ENCODE measurements around the gene IL12RB2. TPM values are rescaled to one million over a fixed set of nuclear protein-coding genes. Genes with fewer than 3 reads are reported as not detected.

IL12RB2 gene
- total and polyA plus RNA-seq, 2 of the 13 experiments (the other 11 are each of a cell fraction or from before 2014, with no cell fraction given) = not detected

DNA sequence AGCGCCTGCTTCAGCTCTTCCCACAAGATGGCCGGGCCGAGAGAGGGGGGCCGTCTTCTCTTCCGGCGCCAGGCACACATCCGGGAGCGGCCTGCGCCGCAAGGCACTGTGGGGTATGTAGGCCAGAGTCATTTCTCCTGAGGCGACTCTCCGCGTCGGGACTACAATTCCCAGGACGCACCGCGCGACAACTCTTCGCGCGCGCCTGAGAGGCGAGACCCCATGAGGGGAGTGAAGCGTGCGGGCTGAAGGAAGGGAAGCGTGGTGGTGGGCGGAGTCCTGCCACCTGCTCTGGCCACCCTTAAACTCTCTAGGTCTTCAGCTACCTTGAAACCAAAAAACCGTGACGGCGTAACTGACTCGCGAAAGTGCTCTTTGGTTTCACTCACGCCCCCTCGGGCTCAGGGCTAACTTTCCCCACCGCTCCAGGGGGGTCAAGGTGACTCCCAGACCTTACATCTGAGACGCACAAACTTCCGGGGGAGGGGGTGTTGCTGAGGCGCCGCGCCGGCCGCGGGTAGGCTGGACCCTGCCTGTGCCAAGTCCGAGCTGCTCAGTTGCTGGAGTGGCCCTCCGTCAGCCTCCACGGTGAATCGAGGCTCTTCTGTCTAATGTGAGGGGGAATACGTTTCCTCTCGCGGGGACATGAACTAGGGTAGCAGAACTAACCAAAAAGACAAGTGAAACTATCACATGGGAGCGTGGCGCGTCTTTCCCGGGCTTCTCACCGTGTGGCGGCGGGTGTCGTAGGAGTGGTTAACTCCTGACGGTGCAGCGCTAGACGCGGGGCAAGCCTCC lies 122.9 kb downstream of the IL12RB2 start, which contains the start of gene SERBP1 (continued):
- TF ChIP-seq, protein P1, sequence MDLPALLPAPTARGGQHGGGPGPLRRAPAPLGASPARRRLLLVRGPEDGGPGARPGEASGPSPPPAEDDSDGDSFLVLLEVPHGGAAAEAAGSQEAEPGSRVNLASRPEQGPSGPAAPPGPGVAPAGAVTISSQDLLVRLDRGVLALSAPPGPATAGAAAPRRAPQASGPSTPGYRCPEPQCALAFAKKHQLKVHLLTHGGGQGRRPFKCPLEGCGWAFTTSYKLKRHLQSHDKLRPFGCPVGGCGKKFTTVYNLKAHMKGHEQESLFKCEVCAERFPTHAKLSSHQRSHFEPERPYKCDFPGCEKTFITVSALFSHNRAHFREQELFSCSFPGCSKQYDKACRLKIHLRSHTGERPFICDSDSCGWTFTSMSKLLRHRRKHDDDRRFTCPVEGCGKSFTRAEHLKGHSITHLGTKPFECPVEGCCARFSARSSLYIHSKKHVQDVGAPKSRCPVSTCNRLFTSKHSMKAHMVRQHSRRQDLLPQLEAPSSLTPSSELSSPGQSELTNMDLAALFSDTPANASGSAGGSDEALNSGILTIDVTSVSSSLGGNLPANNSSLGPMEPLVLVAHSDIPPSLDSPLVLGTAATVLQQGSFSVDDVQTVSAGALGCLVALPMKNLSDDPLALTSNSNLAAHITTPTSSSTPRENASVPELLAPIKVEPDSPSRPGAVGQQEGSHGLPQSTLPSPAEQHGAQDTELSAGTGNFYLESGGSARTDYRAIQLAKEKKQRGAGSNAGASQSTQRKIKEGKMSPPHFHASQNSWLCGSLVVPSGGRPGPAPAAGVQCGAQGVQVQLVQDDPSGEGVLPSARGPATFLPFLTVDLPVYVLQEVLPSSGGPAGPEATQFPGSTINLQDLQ (CRISPR knock-in tag; IDR thresholded peaks at IDR 0.05) = no peak
- TF ChIP-seq ISL2 (CRISPR knock-in tag; IDR thresholded peaks at IDR 0.05) = peak; percentile 29
- TF ChIP-seq ETV5 (CRISPR knock-in tag; IDR thresholded peaks at IDR 0.05; ENCODE audit: borderline replicate concordance) = peak; percentile 76
- TF ChIP-seq ZNF451 (CRISPR knock-in tag; IDR thresholded peaks at IDR 0.05) = no peak
- TF ChIP-seq, protein P2, sequence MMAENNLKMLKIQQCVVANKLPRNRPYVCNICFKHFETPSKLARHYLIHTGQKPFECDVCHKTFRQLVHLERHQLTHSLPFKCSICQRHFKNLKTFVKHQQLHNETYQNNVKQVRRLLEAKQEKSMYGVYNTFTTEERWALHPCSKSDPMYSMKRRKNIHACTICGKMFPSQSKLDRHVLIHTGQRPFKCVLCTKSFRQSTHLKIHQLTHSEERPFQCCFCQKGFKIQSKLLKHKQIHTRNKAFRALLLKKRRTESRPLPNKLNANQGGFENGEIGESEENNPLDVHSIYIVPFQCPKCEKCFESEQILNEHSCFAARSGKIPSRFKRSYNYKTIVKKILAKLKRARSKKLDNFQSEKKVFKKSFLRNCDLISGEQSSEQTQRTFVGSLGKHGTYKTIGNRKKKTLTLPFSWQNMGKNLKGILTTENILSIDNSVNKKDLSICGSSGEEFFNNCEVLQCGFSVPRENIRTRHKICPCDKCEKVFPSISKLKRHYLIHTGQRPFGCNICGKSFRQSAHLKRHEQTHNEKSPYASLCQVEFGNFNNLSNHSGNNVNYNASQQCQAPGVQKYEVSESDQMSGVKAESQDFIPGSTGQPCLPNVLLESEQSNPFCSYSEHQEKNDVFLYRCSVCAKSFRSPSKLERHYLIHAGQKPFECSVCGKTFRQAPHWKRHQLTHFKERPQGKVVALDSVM (CRISPR knock-in tag; IDR thresholded peaks at IDR 0.05) = peak; percentile 48
- no peak for TF ChIP-seq PTBP1 (IDR thresholded peaks at IDR 0.05; ENCODE audit: low read depth, low read length, poor library complexity, severe bottlenecking)
- peak; percentile 71; the same call in 1 of the 2 replicates for TF ChIP-seq PRMT3 (CRISPR knock-in tag; IDR thresholded peaks at IDR 0.05; ENCODE audit: borderline replicate concordance, low read depth)
- TF ChIP-seq FOXJ3 (CRISPR knock-in tag; IDR thresholded peaks at IDR 0.05; ENCODE audit: borderline replicate concordance) = peak; percentile 32
- no peak; the same call in 1 of the 2 replicates for TF ChIP-seq ZNF460 (CRISPR knock-in tag; IDR thresholded peaks at IDR 0.05; ENCODE audit: borderline replicate concordance)
- TF ChIP-seq YY1 (IDR thresholded peaks at IDR 0.05; ENCODE audit: insufficient read depth, insufficient replicate concordance, low read depth, low read length) = peak; percentile 95
- TF ChIP-seq EEA1 (CRISPR knock-in tag; IDR thresholded peaks at IDR 0.05; ENCODE audit: borderline replicate concordance) = peak; percentile 48; the same call in 1 of the 2 replicates
- no peak for TF ChIP-seq CENPT (CRISPR knock-in tag; IDR thresholded peaks at IDR 0.05; ENCODE audit: low read depth)
- TF ChIP-seq KLF16 (CRISPR knock-in tag; IDR thresholded peaks at IDR 0.05) = peak in 1 of 2 experiments; percentile 46; a peak in 2 of 4 replicates
- peak; percentile 88 for TF ChIP-seq ZNF709 (CRISPR knock-in tag; IDR thresholded peaks at IDR 0.05)
- TF ChIP-seq, protein P3, sequence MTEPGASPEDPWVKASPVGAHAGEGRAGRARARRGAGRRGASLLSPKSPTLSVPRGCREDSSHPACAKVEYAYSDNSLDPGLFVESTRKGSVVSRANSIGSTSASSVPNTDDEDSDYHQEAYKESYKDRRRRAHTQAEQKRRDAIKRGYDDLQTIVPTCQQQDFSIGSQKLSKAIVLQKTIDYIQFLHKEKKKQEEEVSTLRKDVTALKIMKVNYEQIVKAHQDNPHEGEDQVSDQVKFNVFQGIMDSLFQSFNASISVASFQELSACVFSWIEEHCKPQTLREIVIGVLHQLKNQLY (CRISPR knock-in tag; IDR thresholded peaks at IDR 0.05) = no peak
- peak; percentile 81 for TF ChIP-seq CCDC6 (CRISPR knock-in tag; IDR thresholded peaks at IDR 0.05)
- TF ChIP-seq EP300 (IDR thresholded peaks at IDR 0.05; ENCODE audit: low read depth in 2 of 2, low read length in 2 of 2) = no peak
- TF ChIP-seq EP300 (CRISPR knock-in tag; IDR thresholded peaks at IDR 0.05; ENCODE audit: borderline replicate concordance) = no peak
- TF ChIP-seq, protein P4, sequence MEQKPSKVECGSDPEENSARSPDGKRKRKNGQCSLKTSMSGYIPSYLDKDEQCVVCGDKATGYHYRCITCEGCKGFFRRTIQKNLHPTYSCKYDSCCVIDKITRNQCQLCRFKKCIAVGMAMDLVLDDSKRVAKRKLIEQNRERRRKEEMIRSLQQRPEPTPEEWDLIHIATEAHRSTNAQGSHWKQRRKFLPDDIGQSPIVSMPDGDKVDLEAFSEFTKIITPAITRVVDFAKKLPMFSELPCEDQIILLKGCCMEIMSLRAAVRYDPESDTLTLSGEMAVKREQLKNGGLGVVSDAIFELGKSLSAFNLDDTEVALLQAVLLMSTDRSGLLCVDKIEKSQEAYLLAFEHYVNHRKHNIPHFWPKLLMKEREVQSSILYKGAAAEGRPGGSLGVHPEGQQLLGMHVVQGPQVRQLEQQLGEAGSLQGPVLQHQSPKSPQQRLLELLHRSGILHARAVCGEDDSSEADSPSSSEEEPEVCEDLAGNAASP (CRISPR knock-in tag; IDR thresholded peaks at IDR 0.05; ENCODE audit: borderline replicate concordance) = 0 out of 2 replicates have a peak, but pooled peaks have one; percentile 43
- TF ChIP-seq, protein P5, sequence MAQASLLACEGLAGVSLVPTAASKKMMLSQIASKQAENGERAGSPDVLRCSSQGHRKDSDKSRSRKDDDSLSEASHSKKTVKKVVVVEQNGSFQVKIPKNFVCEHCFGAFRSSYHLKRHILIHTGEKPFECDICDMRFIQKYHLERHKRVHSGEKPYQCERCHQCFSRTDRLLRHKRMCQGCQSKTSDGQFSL (CRISPR knock-in tag; IDR thresholded peaks at IDR 0.05) = no peak
